Adrenal gland (tissue), 12 donors: ENCODE results near the gene MRPL9. TPM values are rescaled to one million over a fixed set of nuclear protein-coding genes. Genes with fewer than 3 reads are reported as not detected.
A peak's percentile ranks its signal among the peaks of the same experiment; 100 is the strongest.

ENCODE experiments used
- DNase-seq, 7 donors: peaks; one replicate each; pipeline ENCODE4 v3.0.0-alpha.2; 2019 to 2020
- H3K27ac ChIP-seq, 5 donors: fragments of 200-600 bp; sonication (generic) in 4 of 5; 1 replicate in 3 of 5; 2 replicates in 2 of 5; pipeline versions ENCODE4 v1.5.1 to v1.8.0; 2016 to 2020; ENCODE audit warnings: mild to moderate bottlenecking in 1 of 5
- H3K27me3 ChIP-seq: fragments of 200-600 bp; 2 replicates; pipeline ENCODE4 v1.8.0; 2021
- H3K36me3 ChIP-seq, 2 donors: fragments of 200-600 bp; replicated peaks in 1 of 2; 1 replicate in 1 of 2; 2 replicates in 1 of 2; pipeline versions ENCODE4 v1.5.1 to v1.8.0; 2018 to 2022
- H3K4me1 ChIP-seq, 2 donors: fragments of 200-600 bp; replicated peaks in 1 of 2; 1 replicate in 1 of 2; 2 replicates in 1 of 2; pipeline versions ENCODE4 v1.5.1 to v1.8.0; 2018 to 2021
- H3K4me3 ChIP-seq, 4 donors: fragments of 200-600 bp; sonication (generic) in 3 of 4; one replicate each; pipeline ENCODE4 v1.5.1; 2016 to 2018
- H3K9me3 ChIP-seq, 3 donors: fragments of 200-600 bp; sonication (generic) in 1 of 3; replicated peaks in 1 of 3; 1 replicate in 2 of 3; 2 replicates in 1 of 3; pipeline versions ENCODE4 v1.5.1 to v1.8.0; 2016 to 2021
- POLR2A ChIP-seq, 2 donors: fragments of 450-650 bp; IDR thresholded peaks; one replicate each; pipeline ENCODE4 v1.6.1; 2017; ENCODE audit warnings: antibody characterized with exemption in 2 of 2, mild to moderate bottlenecking in 2 of 2, moderate library complexity in 1 of 2
- WGBS, 4 donors: extraction: QIAGEN DNeasy Blood & Tissue Kit in 2 of 4; methylation state at CpG; one replicate each; pipeline versions ENCODE4 v1.1.5 to v1.1.7; 2013 to 2017; 5-methylcytosine and 5-hydroxymethylcytosine counted together
- intact Hi-C, 2 donors: fragments of 100-400 bp; cut with DNase I; formaldehyde crosslinking; loops; one replicate each; pipeline versions ENCODE4 v1.14.1 to v1.15.0; 2022 to 2023
- polyA plus RNA-seq, 3 donors: library from polyadenylated mRNA; stranded (reverse); fragments of 200-250 nt in 2 of 3; fragments of 350-450 nt in 1 of 3; fragmentation: Illumina TruSeq in 1 of 3; extraction: RNeasy Lipid Tissue Mini Kit (QIAGEN cat#74804) in 1 of 3; gene quantifications; one replicate each; pipeline ENCODE4 v1.2.3, GENCODE V29; 2013 to 2014
- total RNA-seq, 9 donors: library from RNA; depleted of rRNA in 4 of 9; stranded (reverse); fragments of >200 nt in 4 of 9; fragments of 120-200 nt in 1 of 9; fragmentation: NEBNext Ultra II Directional in 1 of 9; extraction: Animal tissue kit (Norgen Biotek cat#: 25700) in 1 of 9; gene quantifications; one replicate each; pipeline versions ENCODE4 v1.1.0 to v1.2.4, GENCODE V29; 2013 to 2023
- TF ChIP-seq, protein P1 (sequence below), 6 experiments: fragments of 450-650 bp in 4 of 6; fragments of 200-600 bp in 2 of 6; sonication (generic) in 1 of 6; IDR thresholded peaks; 1 replicate in 5 of 6; 2 replicates in 1 of 6; pipeline versions ENCODE4 v1.5.1 to v1.8.0; 2016 to 2021; ENCODE audit warnings: antibody characterized with exemption in 6 of 6, mild to moderate bottlenecking in 2 of 6, moderate library complexity in 1 of 6
- donor health status: healthy with polysubstance abuse.
- donor health status: Bipolar disorder and iron deficiency.
- donor health status: DM: yes; HTN: yes; CAD: no.
- donor health status: DM: no; HTN: no; CAD: no.
- donor health status: DM: no; HTN: no; CAD: no.
- donor health status: DM: yes; HTN: yes; CAD: no.

Gene MRPL9
- total and polyA plus RNA-seq, 12 donors = 42.0 to 127 (median 65.2) TPM

DNA sequence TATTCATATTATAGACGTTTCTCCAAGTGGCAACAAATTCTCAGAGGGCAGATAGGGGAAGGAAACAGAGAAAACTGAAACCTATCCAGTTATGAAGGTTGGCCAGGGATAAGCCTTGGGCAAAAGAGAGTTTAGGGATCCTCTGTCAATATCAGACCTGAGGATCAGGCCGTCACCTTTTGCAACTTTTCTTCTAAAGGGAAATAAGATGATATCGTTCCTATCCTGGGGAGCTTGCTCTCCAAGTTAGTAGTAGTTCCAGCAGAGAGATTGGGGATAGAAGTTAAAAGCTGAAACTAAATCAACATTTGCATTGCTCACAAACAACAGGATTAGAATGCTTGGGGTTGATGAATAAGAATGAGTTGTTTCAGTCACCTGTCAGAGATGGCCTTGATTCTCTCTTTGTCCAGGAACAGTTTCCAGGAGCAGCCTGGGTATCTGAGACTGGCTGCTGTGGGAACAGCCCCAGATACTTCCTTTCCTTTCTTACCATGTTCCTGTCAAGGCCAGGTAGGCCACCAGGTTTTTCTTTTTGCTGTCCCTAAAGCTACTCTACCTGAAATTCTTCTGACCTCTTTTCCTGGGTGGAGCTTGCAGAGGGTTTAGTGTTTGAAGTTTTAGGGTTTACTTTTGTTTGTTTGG lies 39.4 kb downstream of the MRPL9 start:
- H3K4me3 ChIP-seq = no peak overlapping the region
- H3K36me3 ChIP-seq = no peaks in the 10 kb centered on the region
- intact Hi-C loops = no loop called here
- peaks cover 12 to 22% of the 10 kb centered on the region in 2 donors for H3K4me1 ChIP-seq
- 42 to 55% (median 45%) methylated on average over 3 of the region's 3 CpGs for WGBS, 4 donors
- H3K27ac ChIP-seq = no peak overlapping the region
- TF ChIP-seq, protein P1, sequence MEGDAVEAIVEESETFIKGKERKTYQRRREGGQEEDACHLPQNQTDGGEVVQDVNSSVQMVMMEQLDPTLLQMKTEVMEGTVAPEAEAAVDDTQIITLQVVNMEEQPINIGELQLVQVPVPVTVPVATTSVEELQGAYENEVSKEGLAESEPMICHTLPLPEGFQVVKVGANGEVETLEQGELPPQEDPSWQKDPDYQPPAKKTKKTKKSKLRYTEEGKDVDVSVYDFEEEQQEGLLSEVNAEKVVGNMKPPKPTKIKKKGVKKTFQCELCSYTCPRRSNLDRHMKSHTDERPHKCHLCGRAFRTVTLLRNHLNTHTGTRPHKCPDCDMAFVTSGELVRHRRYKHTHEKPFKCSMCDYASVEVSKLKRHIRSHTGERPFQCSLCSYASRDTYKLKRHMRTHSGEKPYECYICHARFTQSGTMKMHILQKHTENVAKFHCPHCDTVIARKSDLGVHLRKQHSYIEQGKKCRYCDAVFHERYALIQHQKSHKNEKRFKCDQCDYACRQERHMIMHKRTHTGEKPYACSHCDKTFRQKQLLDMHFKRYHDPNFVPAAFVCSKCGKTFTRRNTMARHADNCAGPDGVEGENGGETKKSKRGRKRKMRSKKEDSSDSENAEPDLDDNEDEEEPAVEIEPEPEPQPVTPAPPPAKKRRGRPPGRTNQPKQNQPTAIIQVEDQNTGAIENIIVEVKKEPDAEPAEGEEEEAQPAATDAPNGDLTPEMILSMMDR (IDR thresholded peaks at IDR 0.05) = no peak
- no peak for TF ChIP-seq POLR2A (IDR thresholded peaks at IDR 0.05)
- no peak for DNase-seq
- no peaks in the 10 kb centered on the region for H3K9me3 ChIP-seq
- H3K27me3 ChIP-seq = no peaks in the 10 kb centered on the region

DNA sequence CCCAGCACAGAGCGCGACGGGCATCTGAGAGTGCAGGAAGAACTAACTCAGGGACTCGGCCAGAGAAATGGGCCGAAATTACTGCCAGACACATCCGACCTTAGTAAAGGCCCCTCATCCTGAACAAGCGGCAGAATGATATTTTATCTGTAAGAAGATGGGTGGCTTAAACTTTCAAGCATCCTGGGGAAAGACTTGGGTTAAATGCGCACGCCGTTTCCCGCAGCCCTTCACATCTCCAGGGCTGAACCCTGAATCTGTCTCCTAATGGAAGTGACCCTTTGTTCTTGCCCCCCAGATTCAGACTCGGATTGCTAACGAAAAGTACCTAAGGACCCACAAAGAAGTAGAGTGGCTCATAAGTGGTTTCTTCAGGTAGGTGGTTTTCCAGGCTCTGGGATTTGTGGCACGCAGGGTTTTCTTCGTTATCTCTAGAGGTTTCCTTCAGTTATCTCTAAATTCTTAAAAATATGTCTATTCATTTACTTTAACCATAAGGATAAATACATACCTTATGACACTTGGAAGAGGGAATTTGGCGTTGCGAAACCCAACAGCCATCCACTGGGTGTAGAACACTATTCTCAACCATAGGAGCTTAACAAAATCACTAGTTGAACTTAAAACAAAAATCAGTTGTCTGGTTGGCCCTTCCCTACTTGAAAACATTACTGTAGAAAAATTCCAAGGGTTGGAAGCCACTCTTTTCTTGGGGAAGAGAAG lies 41.3 kb downstream of the MRPL9 start:
- WGBS, 4 donors = 27 to 43% (median 38%) methylated on average over 16 to 17 of the region's 17 CpGs
- no peak for DNase-seq
- no peak for TF ChIP-seq POLR2A (IDR thresholded peaks at IDR 0.05)
- TF ChIP-seq, protein P1 (IDR thresholded peaks at IDR 0.05) = no peak
- H3K4me3 ChIP-seq = peak overlapping the region in 2 of 4 donors; percentile 11 to 68
- H3K27ac ChIP-seq = peak overlapping the region in 1 of 5 donors; percentile 55
- intact Hi-C loops = no loop called here
- H3K4me1 ChIP-seq = peaks cover 12 to 22% of the 10 kb centered on the region in 2 donors
- no peaks in the 10 kb centered on the region for H3K9me3 ChIP-seq
- no peaks in the 10 kb centered on the region for H3K27me3 ChIP-seq
- no peaks in the 10 kb centered on the region for H3K36me3 ChIP-seq

GRCh38 chr1:151720974-151721787 lies 42.1 kb downstream of the MRPL9 start, which contains the start of gene RIIAD1:
RIIAD1 (plus strand) TSS chr1:151721522; CDS start chr1:151721537, 15 bp downstream.
- Histone ChIP-seq H3K4me1 (peaks cover 12 to 22% of the 10 kb centered on the region in 2 donors), H3K9me3 (no peaks in the 10 kb centered on the region), H3K4me3 (peak within 1 kb of the TSS in 2 of 4 donors; percentile 11 to 68), H3K36me3 (no peaks in the 10 kb centered on the region), H3K27me3 (no peaks in the 10 kb centered on the region), H3K27ac (peak within 1 kb of the TSS in 2 of 5 donors; percentile 32 to 55)
- intact Hi-C loops = no loop called here
- TF ChIP-seq, protein P1 (IDR thresholded peaks at IDR 0.05) = no peak
- TF ChIP-seq POLR2A (IDR thresholded peaks at IDR 0.05) = no peak
- DNase-seq = peak in 1 of 7 donors; percentile 20
- 3 to 4% (median 3%) methylated on average over 12 to 44 of the region's 44 CpGs for WGBS, 4 donors

- Histone ChIP-seq H3K9me3 (no peaks in the 10 kb centered on the region), H3K27me3 (no peaks in the 10 kb centered on the region), H3K4me3 (peak overlapping the region in 1 of 4 donors; percentile 68), H3K36me3 (no peaks in the 10 kb centered on the region), H3K27ac (peak overlapping the region in 2 of 5 donors; percentile 32 to 55), H3K4me1 (peaks cover 12 to 22% of the 10 kb centered on the region in 2 donors)
- intact Hi-C loops = no loop called here
- TF ChIP-seq, protein P1 (IDR thresholded peaks at IDR 0.05) = no peak
- TF ChIP-seq POLR2A (IDR thresholded peaks at IDR 0.05) = no peak
- peak in 1 of 7 donors; percentile 18 for DNase-seq
- 12 to 17% (median 12%) methylated on average over 5 of the region's 5 CpGs for WGBS, 4 donors
These were observed 42.7 kb downstream of the MRPL9 start for GRCh38 chr1:151720554-151720953.
